Dendritic cell treated with granulocyte-macrophage colony-stimulating factor and Interleukin-4, amounts not matched to agents 40 ng/mL and 50 ng/mL, for 4 days (primary cell): ENCODE measurements around the gene ZBTB17.
"Not testable (repeated sequence)": the region's sequence is repeated elsewhere in the genome, so short reads cannot be mapped to it uniquely, and the experiment has no call there.

ENCODE experiments used
- H3K27ac Mint-ChIP-seq: one replicate; pipeline ENCODE4 v1.8.0; 2022; ENCODE audit warnings: mild to moderate bottlenecking, mixed read lengths
- H3K27me3 Mint-ChIP-seq: one replicate; pipeline ENCODE4 v1.8.0; 2022; ENCODE audit warnings: mild to moderate bottlenecking, mixed read lengths
- H3K36me3 Mint-ChIP-seq: one replicate; pipeline ENCODE4 v1.8.0; 2022; ENCODE audit warnings: low read depth, mixed read lengths
- H3K4me1 Mint-ChIP-seq: one replicate; pipeline ENCODE4 v1.8.0; 2022; ENCODE audit warnings: low read depth, mixed read lengths
- H3K4me3 Mint-ChIP-seq: one replicate; pipeline ENCODE4 v1.8.0; 2022; ENCODE audit warnings: mild to moderate bottlenecking, moderate library complexity, mixed read lengths
- H3K9me3 Mint-ChIP-seq: one replicate; pipeline ENCODE4 v1.8.0; 2022; ENCODE audit warnings: mixed read lengths
- intact Hi-C: fragments of 100-400 bp; cut with micrococcal nuclease; formaldehyde crosslinking; loops from one replicate; pipeline ENCODE4 v1.15.0; 2022

ZBTB17 gene

GRCh38 chr1:15895233-15895632 is 80.7 kb downstream of the ZBTB17 start:
- Mint-ChIP-seq H3K27me3 (no peaks in the 10 kb centered on the region), H3K27ac (no peak overlapping the region), H3K36me3 (peaks cover 33% of the 10 kb centered on the region), H3K4me1 (peaks cover 36% of the 10 kb centered on the region), H3K9me3 (no peaks in the 10 kb centered on the region), H3K4me3 (no peak overlapping the region)
- intact Hi-C loops: no loop called here

- H3K27ac Mint-ChIP-seq: peak overlapping the region; percentile 68
Observed at GRCh38 chr1:15892857-15893599, 82.9 kb downstream of the ZBTB17 start.

More at GRCh38 chr1:15892857-15893599, 82.9 kb downstream of the ZBTB17 start:
- H3K9me3 Mint-ChIP-seq, intact Hi-C loops, H3K27me3 Mint-ChIP-seq, H3K4me3 Mint-ChIP-seq: not testable (repeated sequence)
- Mint-ChIP-seq H3K36me3 (peaks cover 36% of the 10 kb centered on the region), H3K4me1 (peaks cover 25% of the 10 kb centered on the region)
